Measurements from ENCODE around the gene PGPEP1.

- TF ChIP-seq, protein P1, sequence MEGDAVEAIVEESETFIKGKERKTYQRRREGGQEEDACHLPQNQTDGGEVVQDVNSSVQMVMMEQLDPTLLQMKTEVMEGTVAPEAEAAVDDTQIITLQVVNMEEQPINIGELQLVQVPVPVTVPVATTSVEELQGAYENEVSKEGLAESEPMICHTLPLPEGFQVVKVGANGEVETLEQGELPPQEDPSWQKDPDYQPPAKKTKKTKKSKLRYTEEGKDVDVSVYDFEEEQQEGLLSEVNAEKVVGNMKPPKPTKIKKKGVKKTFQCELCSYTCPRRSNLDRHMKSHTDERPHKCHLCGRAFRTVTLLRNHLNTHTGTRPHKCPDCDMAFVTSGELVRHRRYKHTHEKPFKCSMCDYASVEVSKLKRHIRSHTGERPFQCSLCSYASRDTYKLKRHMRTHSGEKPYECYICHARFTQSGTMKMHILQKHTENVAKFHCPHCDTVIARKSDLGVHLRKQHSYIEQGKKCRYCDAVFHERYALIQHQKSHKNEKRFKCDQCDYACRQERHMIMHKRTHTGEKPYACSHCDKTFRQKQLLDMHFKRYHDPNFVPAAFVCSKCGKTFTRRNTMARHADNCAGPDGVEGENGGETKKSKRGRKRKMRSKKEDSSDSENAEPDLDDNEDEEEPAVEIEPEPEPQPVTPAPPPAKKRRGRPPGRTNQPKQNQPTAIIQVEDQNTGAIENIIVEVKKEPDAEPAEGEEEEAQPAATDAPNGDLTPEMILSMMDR (IDR thresholded peaks at IDR 0.05) = no peak
- no peak for TF ChIP-seq POLR2A (IDR thresholded peaks at IDR 0.05)
Measured at GRCh38 chr19:18326772-18327171, 13.6 kb upstream of the PGPEP1 start.

All from right lobe of liver (tissue), 4 donors.